NCI-H2029 (cell line): ENCODE data around the gene G6PC1.
"Not testable (repeated sequence)": the region's sequence is repeated elsewhere in the genome, so short reads cannot be mapped to it uniquely, and the experiment has no call there.

ENCODE experiments used
- DNase-seq: peaks from one replicate; lab custom pipeline; 2025; lab: John Stamatoyannopoulos, UW

Gene G6PC1

DNA sequence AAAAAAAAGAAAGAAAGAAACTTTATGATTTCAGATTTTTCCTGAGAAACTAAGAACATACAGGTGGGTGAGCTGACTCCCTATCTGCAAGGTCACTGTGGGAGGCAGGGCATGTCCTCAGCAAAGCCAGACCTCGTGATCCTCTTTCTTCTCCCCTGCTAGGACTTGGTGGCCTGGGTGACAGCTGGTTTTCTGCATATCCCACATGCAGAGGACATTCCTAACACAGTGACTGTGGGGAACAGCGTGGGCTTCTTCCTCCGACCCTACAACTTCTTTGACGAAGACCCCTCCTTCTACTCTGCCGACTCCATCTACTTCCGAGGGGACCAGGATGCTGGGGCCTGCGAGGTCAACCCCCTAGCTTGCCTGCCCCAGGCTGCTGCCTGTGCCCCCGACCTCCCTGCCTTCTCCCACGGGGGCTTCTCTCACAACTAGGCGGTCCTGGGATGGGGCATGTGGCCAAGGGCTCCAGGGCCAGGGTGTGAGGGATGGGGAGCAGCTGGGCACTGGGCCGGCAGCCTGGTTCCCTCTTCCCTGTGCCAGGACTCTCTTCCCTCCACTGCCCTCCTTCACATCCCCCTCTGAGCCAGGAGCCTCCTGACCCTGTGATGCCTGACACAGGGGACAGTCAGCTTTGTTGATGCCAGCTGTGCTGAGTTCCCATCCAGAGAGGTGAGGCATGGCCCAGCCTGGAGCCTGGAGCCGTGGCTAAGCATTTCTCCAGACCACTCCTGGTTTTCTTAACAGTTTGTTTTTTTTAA lies 26.5 kb upstream of the G6PC1 start:
- not testable (repeated sequence) for DNase-seq

DNA sequence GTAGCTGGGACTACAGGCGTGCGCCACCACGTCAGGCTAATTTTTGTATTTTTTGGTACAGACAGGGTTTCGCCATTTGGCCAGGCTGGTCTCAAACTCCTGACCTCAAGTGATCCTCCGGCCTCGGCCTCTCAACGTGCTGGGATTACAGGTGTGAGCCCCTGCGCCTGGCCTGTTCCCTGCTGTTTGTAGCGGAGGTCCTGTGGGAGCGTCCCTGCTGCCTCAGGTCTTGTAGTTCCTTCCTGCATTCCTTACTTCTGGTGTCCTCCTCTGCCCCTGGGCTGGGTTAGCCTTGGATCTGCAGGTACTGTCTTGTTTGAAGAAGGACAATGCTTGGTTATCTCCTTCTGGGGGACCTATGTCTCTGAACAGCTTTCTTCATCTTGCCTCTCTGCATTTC lies 23.6 kb upstream of the G6PC1 start:
- DNase-seq = no peak

DNA sequence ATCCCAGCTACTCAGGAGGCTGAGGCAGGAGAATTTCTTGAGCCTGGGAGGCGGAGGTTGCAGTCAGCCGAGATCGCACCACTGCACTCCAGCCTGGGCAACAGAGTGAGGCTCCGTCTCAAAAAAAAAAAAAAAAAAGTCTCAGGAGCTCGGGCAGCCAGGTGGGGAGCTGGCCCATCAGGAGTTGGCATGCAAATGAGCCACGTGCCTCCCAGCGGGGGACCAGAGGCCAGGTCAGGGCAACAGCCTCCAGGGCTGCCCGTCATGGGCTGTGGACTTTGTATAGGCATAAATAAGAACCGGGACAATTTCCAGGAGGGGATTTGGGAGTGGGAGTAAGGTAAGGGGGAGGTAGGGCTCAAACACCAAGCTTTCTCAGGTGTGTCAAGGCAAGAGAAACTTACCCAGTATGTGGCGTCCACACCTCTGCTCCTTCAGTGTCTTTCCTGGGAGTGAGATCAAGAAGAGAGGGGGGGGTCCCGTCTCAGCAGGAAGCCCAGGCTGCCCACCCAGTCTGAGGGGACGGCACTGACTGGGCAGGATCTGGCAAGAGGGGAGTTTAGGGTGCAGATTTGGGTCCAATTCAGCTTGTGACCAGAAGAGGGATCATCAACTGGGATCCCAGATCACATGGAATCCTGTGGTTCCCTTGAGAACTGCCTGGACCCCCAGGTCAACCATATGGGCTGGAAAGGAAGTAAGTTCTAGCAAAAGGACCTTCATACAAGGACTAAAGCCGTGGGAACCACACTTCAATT lies 22.3 kb upstream of the G6PC1 start:
- DNase-seq = no peak

DNA sequence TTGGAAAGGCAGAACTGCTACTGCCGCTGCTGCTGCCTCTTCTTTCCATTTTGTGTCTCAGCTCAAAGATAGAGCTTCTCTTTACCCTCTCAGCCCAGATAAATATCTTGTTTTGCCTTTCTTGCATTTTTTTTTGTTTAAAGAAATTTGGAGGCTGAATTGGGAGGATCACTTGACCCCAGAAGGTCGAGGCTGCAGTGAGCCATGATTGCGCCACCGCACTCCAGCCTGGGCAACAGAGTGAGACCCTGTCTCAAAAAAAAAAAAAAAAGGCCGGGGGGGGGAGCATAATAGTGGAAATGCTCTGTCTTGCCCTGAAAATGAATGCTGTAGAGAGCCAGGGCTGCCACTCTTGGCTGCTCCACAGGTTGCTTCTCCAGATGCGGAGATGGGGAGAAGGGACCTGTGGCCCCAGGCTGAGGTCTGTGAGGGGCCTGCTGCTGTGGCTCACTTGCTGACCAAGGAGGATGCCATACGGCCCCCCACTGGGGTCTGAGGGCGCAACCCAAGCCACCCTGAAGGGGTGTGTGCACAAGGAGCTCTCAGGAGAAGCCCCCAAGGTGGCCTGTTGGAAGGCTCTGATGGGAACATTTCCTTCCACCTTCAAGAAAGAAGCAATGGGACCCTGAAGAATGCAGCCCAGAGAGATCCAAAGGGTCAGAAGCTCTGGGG lies 21.5 kb upstream of the G6PC1 start:
- DNase-seq = no peak

DNA sequence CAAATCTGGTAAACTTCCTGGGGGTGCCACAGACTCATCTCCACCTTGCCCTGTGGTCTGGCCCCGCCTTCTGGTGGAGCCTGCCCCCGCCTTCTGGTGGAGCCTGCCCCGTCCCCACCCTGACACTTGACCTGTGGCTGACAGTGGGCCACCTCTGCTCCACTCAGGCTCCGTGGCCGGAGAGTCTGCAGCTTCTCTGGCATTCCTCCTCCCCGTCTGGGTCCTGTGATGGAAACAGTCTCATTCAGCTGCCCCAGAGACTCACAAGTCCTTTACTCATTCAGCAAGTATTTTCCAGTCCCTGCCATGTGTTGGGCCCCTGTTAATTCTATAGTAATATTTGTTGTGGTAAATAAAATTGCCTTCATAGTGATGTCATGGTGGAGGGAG lies 21.0 kb upstream of the G6PC1 start:
- no peak for DNase-seq

DNA sequence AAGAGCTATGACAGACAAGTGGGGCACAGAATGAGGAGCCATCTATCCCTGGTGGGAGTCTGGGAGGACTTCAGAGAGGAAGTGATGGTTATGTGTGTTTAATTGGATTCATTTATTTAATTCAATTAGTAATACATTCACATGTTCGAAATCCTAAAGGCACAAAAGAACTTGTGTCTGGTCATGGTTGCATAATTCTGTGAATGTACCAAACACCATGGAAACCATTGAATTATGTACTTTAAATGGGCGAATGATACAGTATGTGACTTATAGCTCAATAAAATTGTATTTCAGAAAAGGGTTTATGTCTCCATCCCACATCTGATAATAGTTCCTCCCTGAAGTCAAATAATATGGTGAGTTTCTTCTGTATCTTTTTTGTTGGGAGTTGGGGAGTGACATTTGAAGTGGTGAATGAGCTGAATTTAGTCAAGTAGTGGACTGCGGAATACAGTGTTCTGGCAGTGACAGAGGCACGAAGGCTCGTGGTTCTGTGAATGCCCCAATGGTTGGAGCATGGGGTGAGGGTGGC lies 19.8 kb upstream of the G6PC1 start:
- no peak for DNase-seq

DNA sequence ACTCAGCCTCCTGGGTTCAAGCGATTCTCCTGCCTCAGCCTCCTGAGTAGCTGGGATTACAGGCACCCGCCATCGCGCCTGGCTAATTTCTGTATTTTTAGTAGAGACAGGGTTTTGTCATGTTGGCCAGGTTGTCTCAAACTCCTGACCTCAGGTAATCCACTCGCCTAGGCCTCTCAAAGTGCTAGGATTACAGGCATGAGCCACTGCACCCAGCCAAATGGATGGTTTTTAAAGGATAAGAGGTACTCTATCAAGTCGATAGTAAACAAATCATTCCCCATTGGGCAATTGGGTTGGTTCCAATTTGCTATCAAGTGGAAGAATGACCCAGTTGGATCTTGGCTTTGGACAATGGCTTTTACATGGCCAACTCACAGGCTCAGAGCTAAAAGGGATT lies 18.9 kb upstream of the G6PC1 start:
- not testable (repeated sequence) for DNase-seq

DNA sequence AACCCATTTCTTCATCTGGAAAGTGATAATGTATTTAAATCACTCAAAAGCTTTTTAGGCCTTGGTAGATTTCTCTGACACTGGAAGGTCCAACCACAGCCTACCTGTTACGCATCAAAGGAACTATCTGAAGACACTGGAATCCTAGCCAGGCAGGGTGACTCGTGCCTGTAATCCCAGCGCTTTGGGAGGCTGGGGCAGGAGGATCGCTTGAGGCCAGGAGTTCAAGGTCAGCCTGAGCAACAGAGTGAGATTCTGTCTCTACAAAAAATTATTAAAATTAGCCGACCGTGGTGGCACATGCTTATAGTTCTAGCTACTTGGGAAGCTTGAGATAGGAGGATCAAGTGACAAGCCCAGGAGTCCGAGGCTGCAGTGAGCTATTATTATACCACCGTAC lies 18.4 kb upstream of the G6PC1 start:
- no peak for DNase-seq

DNA sequence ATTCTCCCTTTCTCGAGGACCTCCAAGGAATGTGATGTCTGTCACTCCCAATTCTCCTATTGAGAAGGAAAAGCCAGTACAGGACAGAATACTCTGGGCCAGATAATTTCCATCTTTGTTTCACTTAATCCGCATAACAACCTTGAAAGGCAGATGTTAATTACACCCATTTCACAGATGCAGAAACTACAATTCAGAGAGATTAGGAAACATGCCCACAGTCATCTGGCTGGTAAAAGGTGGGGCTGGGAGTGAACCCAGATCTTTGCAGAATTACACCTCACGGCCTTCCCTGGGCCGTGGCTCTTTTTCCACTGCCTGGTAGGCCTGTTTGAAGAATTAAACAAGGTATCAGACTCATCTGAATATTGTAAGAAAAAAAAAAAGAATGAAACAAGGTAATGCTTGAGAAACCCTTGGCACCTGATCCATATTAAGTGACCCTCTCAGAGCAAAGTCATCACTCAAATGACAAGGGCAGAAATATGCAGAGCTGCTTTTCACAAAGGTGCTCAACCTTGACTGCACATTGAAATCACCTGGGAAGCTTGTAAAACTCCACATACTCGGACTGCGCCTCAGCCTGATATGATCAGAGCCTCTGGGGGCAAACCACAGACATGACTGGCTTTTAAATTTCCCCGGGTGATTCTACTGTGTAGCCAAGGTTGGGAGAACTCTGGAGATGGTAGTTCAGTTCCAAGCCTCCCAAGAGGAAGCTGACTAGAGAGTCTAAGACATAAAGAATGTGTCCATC lies 16.6 kb upstream of the G6PC1 start:
- DNase-seq = no peak

DNA sequence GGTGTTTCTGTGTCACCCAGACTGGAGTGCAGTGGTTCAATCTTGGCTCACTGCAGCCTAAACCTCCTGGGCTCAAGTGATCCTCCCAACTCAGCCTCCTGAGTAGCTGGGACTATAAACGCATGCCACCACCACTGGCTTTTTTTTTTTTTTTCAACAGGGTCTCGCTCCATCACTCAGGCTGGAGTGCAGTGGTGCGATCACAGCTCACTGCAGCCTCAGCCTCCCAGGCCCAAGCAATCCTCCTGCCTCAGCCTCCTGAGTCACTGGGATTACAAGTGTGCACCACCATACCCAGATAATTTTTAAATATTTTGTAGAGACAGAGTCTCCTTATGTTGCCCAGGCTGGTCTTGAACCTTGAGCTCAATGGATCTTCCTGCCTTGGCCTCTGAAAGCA lies 14.8 kb upstream of the G6PC1 start:
- not testable (repeated sequence) for DNase-seq

DNA sequence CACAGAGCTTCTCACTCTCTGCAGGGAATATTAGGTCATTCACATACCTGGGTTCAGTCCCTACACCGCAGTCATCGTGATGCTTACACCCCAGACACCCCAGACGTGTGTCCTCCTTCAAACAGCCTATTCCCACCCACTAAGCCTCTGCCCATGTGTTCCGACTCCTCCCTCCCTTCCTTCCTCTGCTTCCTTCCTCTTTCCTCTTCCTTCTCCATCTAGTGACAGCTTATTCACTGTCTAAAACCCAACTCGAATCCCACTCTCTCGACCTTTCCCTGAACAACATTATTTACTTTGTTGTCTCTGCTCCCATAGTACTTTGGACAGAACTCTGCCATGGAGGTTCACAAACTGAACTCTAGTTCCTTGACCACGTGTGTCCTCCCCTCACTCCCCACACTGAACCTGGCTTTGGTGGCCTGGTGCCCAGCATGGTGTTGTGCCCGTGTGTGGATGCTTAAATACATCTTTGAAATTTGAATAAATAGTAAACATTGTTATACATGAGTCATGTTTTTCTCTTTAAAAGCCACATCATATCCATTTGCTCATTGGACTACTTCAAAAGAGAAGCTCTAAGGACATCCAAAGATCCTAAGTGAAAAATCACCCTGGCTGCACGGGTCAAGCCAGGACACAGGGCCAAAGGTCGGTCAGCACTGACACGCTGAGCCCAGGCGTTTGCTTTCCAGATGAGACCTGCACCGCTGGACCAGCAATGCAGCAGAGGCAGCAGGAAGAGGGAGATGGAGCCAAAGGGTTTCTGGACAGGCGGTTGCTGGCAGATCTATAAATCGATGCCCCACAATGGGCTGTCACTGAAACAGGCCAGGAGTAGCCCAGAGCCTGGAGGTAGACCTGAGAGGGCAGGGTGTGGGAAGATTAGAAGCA lies 14.1 kb upstream of the G6PC1 start:
- no peak for DNase-seq

DNA sequence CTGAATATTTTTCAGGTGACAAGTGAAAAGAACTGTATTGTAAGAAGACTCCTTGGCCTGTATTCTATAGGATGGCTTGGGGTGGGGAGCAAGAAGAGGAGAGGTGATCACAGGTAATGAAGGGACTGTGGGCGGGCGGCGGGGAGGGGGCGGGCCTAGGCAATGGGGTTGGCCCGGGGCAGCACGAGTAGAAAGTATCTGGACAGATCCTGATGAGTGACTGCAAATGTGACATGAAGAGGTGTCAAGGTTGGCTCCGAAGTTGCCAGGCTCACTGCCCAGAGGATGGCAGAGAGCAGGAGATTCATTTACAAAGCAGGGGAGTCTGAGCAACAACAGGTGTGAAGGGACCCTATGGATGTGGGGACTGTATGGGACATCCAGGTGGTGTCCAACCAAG lies 10.8 kb upstream of the G6PC1 start:
- DNase-seq = no peak

DNA sequence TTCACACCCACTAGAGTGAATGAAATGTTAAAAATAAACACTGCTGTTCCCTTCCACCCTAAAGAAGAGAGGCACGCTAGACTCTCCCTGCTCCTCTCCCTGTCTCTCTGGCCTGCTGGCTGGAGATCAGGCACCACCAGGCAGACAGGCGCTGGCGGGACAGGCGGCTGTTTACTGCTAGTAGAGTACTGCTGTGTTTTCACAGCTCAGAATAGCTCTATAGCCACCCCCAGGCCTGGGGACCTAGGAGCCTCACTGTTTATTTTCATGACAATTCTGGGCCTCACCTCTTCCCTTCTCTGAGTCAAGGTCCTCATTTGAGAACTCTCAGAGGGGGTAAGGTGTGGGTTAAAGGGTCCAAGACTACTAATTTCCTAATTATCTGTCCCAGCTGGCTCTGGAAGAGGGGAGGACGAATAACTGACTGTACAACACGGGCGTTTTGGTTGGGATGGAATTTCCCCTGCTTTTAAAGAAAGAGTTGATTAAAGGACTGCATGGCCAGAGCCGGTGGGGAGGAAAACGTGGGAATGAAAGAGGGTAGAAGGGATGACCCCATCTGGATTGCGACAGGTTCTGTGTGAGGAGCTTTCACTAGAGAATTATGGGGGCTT lies 9.0 kb upstream of the G6PC1 start:
- DNase-seq = no peak

DNA sequence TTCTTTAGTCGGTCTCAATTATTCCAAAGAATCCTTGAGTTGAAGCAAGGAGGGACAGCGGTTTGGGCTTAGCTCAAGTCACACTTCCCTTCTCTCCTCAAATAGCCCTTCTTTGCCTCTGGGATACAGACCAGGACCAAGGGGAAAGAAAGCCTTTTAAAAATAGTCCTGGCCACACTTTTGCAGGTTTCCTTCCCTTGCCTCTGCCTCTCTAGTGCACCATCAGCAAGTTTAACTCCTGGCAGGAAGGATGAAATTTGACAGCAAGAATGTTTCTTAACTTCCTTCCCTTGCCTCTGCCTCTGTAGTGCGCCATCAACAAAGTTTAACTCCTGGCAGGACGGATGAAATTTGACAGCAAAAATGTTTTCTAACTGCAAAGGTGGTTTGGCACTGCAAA lies 7.2 kb upstream of the G6PC1 start:
- DNase-seq = no peak

DNA sequence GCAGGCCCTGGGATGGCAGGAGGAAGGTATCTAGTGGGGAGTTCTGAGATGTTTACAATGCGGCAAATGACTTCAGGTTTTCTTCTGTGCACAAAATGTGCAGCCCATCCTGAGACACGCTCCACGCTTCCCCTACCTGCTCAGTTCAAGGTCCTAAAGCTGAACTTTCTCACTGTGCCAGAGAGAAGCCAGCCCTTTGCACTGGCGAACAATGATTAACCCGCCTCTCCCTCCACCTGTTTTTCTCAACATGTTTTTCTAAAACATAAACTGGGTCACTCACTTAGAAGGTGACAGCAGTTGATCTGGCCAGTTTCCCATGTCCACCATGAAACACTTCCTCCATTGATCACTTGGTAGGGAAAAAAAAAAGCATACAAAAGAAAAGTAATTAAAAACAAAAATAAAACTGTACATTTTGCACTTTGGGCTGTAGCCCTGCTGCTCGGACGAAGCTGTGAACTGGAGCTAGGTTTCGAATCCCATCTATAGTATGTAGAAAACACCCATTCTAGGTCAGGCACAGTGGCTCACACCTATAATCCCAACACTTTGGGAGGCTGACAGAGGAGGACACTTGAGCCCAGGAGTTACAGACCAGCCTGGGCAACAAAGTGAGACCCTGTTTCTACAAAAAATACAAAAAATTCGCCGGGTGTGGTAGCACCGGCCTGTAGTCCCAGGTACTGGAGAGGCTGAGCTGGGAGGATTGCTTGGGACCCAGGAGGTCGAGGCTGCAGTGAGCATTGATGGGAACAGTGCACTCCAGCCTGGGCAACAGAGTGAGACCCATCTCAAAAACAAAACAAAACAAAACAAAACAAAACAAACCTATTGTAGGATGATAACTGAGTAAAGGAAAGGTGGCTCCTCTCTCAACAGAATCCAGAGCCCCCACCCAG lies 6.1 kb upstream of the G6PC1 start:
- no peak for DNase-seq

DNA sequence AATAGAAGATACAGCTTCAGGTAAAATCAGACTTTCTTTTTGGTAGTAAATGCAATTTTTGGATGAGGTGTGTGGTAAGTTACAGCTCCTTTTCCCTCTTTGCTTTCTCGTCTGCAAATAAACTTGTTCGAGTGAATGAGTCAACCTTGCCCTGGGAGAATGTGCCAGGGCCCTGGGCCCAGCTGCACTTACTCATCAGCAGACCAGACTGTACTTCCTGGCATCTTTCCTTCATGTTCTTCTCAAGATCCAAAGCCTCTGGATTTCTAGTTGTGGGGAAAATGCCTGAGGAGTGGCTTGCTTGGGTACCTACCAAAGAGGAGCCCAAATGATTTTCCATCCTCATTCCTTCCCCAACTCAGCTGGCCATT lies 5.4 kb upstream of the G6PC1 start:
- DNase-seq = no peak

DNA sequence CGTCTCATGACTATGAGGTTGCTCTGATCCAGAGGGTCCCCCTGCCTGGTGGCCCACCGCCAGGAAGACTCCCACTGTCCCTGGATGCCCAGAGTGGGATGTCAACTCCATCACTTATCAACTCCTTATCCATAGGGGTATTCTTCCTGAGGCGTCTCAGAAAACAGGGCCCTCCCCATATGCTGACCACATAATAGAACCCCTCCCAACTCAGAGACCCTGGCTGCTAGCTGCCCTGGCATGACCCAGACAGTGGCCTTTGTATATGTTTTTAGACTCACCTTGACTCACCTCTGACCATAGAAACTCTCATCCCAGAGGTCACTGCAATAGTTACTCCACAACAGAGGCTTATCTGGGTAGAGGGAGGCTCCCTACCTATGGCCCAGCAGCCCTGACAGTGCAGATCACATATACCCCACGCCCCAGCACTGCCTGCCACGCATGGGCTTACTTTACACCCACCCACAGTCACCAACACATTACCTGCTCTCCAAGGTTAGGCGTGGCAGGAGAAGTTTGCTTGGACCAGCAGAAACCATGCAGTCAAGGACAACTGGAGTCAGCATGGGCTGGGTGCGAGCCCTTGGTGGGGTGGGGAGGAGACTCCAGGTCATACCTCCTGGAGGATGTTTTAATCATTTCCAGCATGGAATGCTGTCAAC lies 2.3 kb upstream of the G6PC1 start:
- DNase-seq = no peak

DNA sequence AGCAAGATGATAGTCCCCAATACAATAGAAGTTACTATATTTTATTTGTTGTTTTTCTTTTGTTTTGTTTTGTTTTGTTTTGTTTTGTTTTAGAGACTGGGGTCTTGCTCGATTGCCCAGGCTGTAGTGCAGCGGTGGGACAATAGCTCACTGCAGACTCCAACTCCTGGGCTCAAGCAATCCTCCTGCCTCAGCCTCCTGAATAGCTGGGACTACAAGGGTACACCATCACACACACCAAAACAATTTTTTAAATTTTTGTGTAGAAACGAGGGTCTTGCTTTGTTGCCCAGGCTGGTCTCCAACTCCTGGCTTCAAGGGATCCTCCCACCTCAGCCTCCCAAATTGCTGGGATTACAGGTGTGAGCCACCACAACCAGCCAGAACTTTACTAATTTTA lies 618 bp upstream of the G6PC1 start:
- DNase-seq = not testable (repeated sequence)
